Cerebellar cortex (tissue), 1 donor: ENCODE results near the gene UTF1.

Experiments used
- DNase-seq: peaks from one replicate; pipeline ENCODE4 v3.0.0-alpha.2; 2015; ENCODE audit warnings: low spot score

Gene UTF1

DNA sequence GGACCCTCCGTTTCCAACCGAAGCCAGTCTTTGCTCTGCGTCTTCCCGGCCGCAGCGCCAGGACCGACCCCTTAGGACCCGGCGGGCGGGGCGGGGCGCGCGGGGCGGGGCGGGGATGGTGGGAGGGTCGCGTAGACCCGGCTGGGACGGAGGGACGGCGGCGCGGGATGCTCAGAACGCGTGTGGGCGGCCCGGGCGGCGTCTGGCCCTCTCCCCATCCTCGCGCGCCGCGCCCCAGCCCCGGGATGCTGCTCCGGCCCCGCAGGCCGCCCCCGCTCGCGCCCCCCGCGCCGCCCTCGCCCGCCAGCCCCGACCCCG lies at the start of gene UTF1:
Gene UTF1 (plus strand): TSS at position 174 of the 318 bp plus-strand sequence. CDS start 72 bp downstream, at position 246.
- no peak for DNase-seq

DNA sequence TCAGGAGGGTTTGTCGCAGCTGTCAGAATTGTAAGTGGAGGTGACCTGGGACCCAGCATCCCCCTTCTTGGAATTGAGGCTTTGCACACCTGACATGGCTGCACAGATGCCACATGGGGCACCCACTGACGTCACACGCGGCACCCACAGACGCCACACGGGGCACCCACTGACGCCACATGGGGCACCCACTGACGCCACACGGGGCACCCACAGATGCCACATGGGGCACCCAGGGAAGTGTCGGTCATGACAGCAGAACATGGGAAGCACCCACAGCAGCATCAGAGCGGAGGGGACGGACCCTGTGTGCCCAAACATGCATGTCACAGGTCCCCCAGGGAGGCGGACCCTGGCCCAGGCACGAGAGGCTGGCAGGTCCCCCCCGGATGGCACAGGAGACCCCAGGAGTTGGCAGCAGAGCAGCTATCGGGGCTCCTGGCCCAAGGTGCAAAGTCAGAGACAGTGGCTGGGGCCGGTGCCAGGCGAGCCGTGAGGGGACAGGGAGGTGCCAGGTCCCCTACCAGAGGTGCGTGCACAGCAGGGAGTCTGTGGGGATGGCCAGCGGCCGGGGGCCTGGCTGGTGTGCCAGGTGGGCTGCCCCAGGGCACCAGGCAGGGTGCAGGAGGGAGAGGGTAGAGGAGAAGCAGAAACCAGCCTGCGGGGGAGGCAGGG lies 48.9 kb upstream of the UTF1 start:
- DNase-seq = no peak

DNA sequence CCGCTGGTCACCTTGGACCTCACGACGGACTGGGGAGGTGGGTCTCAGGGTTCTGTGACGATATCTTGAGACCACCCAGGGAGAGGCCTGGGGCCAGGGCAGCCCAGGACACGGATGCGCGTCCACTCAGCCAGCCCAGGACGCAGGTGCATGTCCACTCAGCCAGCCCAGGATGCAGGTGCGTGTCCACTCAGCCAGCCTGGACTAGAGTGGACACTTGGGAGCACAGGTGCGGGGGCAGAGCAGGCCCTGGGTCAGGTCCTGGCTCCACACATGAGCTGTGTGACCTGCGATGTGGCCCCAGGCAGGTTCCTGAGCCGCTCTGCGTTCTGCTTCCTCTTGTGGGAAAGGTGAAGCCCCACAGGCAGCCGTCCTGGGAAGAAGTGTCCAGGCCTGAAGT lies 47.8 kb upstream of the UTF1 start:
- no peak for DNase-seq

GRCh38 chr10:133182791-133183645 lies 47.0 kb upstream of the UTF1 start:
- no peak for DNase-seq

DNA sequence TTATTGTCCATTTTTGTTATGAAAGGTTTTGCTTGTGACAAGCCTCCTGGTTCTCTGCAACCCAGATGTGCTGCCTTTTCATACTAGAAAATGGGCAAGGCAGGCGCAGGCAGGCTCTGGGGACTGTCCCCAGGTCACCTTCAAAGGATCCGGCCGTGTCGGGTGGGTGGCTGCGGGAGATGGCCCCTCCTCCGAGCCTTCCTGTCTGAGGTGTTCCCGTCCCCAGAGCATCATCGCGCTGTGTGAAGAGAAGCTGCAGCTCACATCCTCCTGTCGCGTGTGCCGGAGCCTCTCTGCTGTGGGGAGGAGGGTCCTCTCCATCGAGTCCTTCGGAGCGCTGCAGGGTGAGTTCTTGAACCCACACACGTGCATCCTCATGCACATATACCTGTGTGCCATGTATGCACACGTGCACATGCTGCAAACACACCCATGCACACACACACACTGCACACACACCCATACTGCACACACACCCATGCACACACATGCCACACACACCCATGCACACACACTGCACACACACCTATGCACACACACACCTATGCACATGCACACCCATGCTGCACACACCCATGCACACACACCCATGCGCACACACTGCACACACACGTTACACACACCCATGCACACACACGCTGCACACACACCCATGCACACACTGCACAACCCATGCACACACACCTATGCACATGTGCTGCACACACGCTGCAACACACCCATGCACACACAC lies 46.2 kb upstream of the UTF1 start:
- DNase-seq = no peak

- DNase-seq = no peak
Observed at GRCh38 chr10:133184591-133185244, 45.3 kb upstream of the UTF1 start.

- no peak for DNase-seq
Observed at GRCh38 chr10:133185421-133185820, 44.6 kb upstream of the UTF1 start.

- no peak for DNase-seq
Observed at GRCh38 chr10:133185916-133186315, 44.1 kb upstream of the UTF1 start.

DNA sequence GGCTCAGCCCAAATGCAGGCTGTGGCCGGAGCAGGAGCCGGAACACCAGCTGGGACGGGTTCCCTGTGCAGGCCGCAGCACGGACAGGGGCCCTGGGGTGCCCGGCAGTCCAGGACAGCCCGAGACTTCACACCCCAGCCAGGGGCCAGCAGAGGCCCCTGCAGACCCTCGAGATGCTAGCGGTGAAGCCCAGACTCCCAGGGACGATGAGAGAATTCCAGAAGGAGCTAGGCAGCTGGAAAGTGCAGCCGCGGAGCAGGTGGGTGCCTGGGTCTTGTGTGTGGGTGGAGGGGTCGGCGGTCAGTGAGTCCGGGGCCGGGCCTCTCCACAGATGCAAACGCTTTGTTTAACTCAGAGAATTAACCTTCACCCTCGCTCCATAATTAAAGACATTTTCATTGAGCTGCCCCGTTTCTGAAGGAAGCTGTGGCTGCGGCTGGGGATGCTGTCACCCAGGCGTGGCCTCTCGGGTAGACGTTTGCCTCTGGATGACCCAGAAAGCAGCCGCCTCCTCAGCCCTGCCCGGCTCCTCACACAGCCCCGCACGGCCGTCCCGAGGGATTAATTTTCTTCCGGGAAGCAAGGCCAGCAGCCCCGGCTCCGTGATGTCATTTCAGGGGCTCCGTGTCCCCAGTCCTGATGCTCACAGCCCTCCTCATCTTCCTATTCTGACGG lies 43.5 kb upstream of the UTF1 start:
- DNase-seq = no peak

DNA sequence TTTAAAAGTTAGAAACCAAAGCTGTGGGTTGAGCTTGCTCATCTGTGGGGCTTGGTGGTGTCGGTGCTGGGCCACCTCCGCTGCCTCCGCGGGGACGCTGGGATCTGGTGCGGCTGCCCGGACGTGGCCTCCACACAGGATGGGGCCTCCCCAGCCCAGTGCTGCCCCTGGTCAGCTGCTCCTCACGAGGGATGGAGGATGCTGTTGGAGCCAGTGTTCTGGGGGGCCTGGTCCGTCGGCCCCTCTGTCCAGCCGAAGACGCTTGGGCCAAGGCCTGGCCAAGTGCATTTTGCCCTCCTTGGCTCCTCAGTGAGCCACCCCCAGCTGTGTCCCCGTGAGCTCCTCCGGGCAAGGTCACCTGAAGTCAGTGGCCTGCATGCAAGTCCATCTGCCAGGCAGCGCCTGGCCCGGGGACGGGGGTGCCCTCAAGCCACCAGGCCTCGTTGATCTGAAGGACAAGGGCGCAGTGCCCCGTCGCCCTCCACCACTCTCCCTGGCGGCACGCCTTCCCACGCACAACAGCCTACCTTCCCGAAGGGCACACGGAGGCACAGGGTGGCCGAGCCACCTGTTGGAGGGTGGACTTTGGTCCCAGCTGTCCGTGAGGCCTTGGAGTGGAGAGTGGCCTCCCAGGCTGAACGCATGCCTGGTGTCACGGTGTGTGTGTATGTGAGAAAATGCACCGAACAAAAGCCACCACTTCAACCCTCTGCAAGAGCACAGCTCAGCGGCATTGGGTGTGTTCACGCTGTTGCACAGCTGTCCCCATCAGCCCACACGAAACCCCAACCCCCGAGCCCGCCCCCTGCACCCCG lies 42.7 kb upstream of the UTF1 start:
- no peak for DNase-seq

DNA sequence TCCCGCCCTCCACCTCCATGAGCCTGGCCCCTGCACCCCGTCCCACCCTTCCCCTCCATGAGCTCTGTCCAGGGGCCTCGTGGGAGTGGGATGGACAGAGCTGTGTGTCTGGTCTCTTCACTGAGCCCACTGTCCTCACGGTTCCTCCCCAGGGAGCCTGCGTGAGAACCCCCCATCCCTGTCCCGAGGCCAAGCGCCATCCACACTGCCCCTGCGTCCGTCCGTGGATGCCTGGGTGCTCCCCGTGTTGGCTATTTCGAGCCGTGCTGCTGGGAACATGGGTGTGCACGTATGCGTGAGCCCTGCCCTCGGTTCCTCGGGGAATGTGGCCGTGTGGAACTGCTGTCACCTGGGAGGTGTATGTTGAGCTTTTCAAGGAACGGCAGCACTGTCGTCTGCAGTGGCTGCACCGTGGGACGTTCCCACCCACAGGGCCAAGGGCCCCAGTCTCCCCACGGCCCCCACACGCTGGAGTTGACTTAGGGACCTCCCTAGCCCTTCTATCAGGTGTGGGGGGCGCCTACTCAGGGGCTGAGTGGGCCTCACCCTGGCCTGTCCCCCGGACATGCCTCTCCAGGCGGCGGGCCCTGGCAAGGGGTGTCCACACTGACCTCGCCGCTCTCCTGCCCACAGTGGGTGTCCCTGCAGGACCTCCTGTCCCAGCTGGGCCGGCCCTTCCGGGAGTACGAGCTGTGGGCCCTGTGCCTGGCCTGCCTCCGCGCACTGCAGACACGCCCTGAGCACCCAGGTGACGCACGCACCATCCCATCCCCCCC lies 41.9 kb upstream of the UTF1 start:
- DNase-seq = no peak

- DNase-seq = no peak
Observed at GRCh38 chr10:133189256-133189655, 40.8 kb upstream of the UTF1 start.

DNA sequence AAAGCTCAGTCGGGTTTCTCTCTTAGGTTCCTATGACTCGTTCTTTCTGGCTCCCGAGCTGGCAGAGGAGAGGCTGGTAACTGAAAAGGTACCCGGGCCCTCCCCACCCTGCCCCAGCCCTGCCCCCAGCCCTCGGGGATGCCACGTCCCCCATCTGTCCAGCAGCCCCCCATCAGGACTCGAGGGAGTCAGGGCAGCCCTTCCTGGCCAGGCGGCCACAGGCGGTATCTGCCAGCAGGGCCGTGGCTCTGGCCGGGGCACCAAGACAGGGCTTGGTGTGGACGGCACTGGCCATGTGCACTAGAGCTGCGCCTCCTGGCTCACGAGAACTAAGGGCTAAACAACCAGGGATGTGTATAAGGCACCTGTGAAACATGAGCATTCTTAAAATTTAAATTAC lies 40.3 kb upstream of the UTF1 start:
- DNase-seq = no peak

- DNase-seq = no peak
Observed at GRCh38 chr10:133190225-133190624, 39.8 kb upstream of the UTF1 start.

DNA sequence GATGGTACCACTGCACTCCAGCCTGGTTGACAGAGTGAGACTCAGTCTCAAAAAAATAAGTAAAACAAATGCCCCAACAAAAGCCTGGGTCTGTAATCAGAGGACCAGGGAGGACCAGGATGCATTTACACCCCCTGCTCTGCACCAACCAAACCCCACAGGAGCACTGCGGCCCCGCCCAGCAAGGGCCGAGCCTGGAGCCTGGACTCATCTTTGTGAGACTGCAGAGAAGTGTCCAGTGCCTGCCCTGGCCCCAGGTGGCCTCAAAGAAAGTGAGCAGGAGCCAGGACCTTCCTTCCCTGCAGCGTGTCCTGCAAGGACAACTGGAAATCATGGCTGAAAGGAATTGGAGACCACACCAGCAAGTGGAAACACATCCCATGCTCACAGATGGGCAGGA lies 38.4 kb upstream of the UTF1 start:
- no peak for DNase-seq

- no peak for DNase-seq
Observed at GRCh38 chr10:133194151-133194550, 35.9 kb upstream of the UTF1 start.

DNA sequence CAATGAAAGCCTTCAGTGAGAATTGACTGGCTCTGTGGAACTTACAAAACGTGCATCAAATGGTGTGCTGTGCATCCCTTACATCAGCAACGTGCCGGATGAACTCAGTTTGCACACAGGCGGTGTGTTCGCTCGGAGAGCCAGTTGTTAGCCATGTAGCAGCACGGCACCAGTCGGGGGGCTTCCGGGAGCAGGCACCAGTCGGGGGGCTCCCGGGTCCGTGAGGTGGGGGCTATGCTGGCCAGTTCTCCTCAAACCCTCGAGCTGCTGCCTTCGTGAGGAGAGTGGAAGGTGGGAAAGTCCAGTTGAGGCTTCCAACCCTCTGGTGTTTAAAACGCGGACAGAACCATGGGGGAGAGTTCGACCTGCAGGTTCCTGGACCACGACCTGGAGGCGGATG lies 34.9 kb upstream of the UTF1 start:
- no peak for DNase-seq

- no peak for DNase-seq
Observed at GRCh38 chr10:133195611-133196010, 34.4 kb upstream of the UTF1 start.

DNA sequence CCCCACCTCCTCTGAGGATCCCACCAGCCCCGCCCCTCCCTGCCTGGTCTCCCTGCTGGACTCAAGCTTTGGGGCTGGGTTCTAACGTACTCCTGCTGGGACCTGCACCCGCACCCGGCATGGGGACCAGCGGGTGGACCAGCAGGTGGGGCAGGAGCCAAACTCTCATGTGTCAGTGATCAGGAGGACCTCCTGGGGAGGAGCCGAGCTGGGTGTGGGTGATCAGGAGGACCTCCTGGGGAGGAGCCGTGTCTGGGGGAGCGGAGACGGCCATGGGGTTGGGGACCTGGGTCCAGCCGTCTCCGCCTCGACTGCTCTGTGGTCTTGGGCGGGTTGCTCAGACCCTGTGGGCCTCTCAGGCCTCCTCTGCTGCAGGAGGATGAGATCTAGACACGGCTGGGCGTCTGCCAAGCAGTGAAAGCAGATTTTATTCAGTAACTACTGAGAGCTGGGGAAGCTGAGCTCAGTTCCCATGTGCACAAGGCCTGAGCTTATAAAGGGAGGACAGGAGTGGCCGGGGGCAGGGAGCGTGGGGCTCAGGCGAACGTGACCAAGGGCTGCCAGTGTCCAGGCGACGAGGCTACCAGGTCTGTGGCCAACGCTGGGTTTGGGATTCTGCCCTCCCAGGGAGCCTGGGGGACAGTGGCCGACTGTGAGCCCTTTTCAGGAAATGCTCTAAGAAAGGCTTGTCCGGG lies 33.6 kb upstream of the UTF1 start:
- DNase-seq = no peak
